Jurkat, Clone E6-1 (cell line): Measurements from ENCODE around the gene DCANP1.

Experiments
- DNase-seq: peaks from one replicate; pipeline ENCODE4 v3.0.0-alpha.2; 2011; ENCODE audit warnings: low read depth, low spot score
- H3K4me3 ChIP-seq: 2 replicates; pipeline ENCODE4 v1.5.1; 2011; ENCODE audit warnings: mild to moderate bottlenecking, low read length, control low read depth, moderate library complexity

DCANP1 gene

DNA sequence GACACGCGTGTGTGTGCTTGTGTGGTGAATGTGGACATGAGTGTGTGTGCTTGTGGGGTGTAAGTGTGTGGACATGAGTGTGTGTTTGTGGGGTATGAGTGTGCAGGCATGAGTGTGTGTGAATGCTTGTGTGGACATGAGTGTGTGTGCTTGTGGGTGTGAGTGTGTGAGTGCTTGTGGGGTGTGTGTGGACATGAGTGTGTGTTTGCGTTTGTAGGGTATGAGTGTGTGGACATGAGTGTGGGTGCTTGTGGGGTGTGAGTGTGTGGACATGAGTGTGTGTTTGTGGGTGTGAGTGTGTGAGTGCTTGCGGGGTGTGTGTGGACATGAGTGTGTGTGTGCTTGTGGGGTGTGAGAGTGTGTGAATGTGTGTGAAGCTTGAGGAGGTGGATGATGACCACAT lies 34.8 kb upstream of the DCANP1 start:
- no peak for DNase-seq
- H3K4me3 ChIP-seq = no peak overlapping the region

DNA sequence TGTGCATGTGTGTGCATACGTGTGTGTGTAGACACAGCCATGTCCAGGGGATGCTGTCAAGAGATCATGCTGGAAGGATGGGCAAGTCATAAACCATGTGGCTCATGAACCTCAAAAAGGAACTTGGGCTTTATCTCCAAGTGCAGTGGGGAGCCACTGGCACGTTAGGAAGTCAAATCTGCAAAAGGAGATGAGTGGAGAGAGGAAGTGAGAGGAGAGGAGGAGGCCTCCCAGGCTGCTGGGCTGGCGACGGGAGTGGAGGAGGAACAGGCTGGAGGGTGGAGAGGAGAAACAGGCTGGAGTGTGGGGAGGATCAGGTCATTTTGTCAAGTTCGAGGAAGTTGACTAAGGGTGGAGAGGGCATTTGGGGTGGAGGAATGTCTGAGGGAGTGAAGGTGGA lies 34.2 kb upstream of the DCANP1 start:
- DNase-seq = no peak
- H3K4me3 ChIP-seq = no peak overlapping the region

DNA sequence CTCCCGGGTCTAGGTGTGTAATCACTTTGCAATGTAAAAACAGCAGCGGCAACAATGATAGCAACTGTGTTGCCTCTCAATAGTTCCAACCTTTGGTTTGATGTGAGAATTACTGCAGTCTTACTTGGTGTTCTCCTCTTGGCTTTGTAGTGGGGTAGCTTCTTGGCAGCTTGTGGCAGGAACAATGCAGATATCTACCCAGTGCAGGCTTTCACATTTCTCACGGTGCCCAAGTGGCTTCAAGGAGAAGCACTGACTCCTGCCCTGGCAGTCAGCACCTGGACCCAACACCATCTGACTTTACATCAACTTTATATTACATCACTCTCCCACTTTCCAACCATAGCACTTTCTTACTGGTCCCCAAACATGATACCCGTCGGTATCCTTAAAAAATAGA lies 33.4 kb upstream of the DCANP1 start:
- no peak overlapping the region for H3K4me3 ChIP-seq
- DNase-seq = no peak

DNA sequence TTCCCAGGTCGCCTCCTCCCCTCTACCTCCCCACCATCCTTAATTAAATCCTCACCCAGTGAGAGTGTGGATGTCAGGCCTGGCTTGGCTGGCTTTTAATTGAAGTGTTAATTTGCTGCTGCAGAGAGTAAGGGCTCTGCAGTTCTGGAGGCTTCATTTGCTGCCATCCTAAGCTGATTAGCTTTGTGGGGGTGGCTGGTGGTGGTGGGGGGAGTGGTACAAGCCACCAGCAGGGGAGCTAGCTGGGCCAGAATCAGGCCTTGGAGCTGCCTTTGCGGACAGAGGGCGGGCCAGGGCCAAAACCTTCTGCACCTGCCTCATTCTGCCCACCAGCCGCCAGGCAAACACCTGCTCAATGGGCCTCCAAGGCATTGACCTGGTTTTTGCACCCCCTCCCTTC lies 31.8 kb upstream of the DCANP1 start:
- no peak overlapping the region for H3K4me3 ChIP-seq
- no peak for DNase-seq

DNA sequence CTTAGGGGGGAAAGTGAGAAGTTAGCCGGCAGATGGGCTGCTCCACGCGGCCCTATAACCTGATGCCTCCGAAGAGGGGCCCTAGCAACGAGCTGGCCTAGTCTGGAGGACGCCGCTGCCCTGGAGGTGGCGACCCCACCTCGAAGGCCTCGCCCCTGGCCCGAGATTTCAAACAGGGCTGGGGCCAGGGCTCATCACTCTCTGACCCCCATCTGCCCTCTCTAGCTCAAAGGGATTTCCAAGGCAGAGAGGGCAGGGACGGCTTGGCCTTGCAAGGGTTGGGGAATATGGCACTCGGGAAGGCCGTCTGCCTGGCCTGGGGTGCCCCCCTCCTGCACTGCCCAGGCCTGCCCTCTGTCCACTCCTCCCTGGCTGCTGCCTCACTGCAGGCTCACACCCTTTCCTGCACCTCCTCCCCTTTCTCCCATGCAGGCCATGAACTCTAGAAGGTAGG lies 30.5 kb upstream of the DCANP1 start:
- no peak for DNase-seq
- no peak overlapping the region for H3K4me3 ChIP-seq

DNA sequence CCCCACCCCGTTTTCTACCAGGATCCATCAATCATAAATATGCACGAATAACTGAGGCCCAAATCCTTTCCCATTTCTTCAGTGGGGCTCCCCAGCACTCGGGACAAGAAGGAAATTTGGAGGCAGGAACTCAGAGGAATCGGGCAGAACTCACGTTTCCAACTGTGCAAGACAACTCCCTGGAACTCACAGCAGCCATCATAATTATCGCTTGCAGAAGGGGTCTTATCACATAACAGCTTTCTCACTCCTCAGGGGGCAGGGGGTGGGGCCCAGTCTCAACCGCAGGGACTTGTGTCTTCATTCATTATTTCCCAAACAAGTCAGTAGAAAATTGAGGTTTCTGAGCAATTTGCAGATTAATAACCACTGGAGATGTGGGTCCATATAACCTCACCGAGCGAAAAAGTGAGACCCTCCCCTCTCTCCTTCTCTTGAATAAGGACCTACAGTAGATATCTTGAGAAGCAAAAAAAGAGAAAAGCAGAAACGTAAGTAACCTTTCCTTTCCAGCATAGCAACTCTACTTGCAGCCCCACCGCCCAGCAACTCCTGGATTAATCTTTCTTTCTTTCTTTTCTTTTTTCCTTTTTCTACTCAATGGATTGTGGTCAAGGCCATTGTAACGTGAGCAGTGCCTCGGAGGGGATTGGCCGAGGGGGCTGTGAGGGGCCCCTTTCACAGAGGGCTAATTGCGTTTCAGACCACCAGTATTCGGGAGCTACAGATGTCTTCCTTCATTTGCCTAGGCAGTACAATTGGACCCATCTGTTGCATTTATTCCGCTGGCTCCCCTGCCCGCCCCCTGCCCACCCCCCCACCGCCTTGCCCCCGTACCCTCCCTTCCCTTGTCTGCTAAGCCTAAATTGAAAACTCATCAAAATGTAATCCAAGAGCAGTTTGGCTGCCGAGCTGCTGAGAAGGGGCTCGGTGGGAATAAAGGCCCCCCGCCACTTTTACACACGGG lies 29.8 kb upstream of the DCANP1 start:
- no peak overlapping the region for H3K4me3 ChIP-seq
- no peak for DNase-seq

DNA sequence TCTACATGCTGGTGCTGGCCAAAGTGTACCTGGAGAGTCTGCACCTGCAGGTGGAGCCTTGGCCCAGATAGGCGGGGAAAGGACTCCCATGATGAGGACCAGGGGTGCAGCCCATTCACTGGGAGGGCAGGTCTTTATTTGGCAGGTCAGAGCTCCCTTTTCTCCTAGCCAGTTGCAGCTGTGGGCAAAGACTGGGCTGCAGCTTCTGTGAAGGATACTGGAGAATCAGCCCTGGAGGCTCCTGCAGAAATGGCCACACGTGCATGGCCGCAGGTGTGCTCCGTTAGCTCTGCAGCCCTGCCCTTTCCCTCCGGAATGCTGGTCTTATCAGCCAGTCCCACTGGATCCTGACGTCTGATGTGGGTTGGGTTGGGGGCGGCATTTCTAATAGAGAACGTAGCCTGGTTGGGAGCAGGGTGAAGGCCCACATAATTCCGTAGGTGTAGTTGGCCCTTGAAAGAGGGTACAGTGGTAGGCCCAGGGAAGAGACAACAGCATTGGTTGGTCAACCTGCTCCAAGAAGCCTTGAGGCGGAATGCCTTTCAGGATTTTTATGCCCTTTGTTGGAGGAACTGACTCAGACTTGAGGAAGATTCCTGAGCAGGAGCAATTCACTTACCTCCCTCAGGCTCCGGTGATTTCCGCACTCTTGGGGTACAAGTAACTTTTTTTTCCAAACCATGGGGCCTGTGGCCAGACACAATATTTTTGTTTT lies 27.0 kb upstream of the DCANP1 start:
- H3K4me3 ChIP-seq = no peak overlapping the region
- no peak for DNase-seq

DNA sequence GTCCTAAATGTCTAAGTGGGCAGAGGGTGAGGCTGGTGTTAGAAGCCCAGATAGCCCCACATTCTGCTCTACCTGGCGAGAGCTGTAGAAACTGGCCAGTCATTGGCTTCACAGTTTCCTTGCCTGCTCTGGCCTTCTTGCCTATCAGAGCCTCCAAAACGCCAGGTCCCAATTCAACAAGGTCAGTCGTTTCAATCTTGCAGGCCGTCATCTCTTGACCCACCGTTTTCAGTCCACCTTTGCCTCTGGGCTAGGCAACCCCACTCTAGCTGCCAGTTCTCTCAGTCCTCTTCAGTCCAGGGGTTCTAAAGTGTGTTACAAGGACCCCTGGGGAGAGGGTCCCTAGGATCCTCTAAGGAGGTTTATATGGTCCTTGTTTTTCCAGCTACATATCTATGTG lies 25.0 kb upstream of the DCANP1 start:
- H3K4me3 ChIP-seq = no peak overlapping the region

DNA sequence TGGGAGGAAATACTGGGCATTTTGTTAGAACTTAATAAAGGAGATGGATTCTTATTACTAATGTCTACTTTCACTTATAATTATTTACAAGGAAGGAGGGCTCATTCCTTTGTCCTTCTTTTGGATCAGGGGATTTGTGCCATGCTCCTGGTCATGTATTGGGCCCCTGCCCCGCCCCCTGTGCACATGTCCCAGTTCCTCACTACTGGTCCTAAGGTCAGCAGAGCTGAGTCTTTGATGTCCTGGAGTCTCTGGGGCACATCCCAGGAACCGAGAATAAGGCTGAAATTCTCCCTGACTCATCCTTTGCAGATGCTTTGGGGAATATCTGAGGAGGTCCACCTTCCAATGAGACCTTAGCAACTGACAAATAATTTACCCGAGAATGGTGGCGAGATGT lies 24.6 kb upstream of the DCANP1 start:
- no peak for DNase-seq
- no peak overlapping the region for H3K4me3 ChIP-seq

More for the DNA sequence above, 25.0 kb upstream of the DCANP1 start:
- DNase-seq = no peak

DNA sequence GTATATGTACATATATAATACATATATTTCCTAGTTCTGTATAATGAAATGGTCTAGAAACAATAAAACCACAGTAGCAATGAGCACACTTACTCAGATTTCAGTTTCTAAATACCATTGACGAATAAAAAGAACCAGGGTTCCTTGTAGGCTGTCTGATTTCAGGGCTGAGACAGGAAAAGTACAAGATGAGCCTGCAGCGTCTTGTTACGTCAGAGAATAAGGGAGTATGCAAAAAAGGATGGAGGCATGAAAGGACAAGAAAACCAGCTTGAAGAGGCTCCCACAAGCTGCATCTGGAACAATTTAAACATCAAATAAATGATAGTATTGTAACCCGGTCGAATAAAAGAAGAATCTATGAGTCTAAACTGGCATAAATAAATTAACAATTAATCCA lies 22.8 kb upstream of the DCANP1 start:
- H3K4me3 ChIP-seq = no peak overlapping the region

DNA sequence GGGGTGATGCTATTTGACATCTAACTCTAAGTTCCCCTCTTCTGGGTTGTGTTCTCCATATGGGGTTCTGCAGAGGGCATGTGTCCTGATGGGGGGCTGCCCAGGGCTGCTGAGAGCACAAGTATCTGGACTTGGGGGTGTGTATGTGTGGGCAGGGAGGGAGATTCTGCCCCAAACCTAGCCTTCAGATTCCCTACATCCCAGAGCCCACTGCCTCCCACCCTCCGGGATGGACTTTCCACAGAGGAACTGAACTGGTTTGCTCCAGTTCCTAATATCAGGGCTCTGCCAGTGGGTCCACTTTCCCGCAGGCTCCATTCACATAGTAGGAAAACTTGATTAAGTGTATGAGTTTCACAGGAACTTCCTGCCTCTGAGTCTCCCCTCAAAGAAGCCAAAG lies 21.4 kb upstream of the DCANP1 start:
- DNase-seq = no peak
- H3K4me3 ChIP-seq = no peak overlapping the region

More for the DNA sequence above, 22.8 kb upstream of the DCANP1 start:
- DNase-seq = no peak

DNA sequence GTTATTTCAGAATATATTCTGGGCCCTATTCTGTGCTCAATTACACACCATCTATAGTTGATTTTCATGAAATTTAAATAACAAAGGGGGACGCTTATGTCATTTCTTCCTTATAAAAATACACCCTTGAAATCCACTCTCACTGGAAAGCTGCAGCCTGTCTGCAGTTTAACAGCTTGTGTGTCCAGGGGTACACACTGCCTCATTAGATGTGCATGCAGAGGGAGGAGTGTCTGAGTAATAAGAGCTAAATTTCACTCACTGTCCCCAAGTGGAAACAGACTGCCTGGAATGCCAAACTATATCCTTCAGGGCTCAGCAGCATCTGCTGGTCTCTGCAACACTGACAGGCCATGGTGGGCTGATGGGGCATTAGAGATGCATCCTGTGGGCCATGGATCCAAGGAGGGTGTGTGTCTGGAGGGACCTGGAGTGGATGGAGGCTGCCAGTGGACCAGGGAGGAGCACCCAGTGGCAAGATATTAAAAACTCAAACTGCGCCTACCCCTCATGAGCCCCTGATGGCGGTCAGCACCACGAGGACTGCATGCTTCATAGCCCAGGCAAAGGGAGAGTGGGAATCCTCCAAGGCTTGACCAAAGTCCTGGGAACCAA lies 20.8 kb upstream of the DCANP1 start:
- DNase-seq = no peak
- H3K4me3 ChIP-seq = no peak overlapping the region

DNA sequence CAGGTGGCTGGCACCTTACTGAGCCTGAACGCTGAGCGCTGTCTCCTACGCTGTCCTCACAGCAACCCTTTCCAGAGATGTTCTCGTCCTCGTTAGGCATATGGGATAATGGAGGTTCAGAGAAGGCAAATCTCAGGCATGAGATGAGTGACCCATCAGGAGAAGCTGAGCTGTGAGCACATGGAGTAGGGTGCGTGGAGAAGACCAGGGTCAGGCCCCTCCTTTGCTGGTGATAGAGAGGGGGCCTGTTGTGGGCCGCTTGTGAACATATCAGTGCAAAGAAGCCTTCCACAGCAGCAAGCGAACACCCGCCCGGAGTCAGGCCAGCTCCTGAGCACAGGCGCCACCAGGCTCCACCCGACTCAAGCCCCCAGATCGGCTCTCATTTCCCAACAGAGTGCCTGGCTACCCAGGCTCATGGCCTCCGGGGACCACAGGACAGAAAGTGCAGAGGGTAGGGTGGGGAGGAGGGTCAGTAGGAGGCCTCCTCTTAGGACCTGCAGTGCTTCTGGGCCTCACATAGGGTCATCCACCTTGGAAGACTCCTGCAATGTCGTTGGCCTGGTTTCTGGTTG lies 20.0 kb upstream of the DCANP1 start:
- DNase-seq = no peak

DNA sequence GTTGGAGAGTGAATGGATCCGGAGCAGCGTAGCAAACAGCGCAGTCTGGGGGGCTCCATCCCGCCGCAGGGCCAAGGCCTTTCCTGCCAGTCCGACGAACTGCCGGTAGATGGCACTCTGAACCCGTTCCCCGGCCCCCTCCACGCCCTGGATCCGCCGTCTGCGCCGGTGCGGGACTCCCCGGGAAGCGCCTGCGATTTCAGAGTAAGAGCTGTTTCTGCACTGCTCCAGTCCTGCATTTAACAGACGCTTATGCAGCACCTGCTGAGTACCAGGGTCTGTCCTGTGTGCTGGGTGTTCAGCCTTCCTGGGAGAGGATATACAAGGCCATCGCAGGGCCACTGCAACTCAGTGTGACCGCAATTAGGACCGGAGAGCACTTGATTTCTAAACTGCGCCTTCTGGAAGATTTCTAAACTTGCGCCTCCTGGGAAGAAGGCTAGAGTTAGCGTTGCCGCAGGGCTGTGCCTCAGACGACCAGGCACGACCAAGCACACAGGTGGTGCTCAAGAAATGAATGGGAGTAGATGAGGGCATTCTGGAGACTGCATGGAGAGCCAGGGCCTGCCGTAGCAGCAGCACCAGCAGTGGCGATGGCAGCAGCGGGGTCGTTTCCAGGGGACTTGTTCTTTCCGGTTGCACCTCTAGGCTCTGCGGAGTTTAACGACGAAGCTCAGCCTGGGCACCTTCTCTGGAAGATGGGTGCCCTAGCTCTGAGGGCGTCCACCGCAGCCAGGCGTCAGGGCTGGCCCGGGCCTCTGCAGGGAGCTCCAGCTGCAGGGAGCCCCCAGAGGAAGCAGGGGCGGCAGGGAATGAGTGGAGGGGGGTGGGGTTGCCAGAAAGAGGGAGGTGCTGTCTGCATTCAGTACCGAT lies 19.3 kb upstream of the DCANP1 start:
- no peak overlapping the region for H3K4me3 ChIP-seq
- DNase-seq = peak; percentile 45

More for the DNA sequence above, 20.0 kb upstream of the DCANP1 start:
- H3K4me3 ChIP-seq = no peak overlapping the region

DNA sequence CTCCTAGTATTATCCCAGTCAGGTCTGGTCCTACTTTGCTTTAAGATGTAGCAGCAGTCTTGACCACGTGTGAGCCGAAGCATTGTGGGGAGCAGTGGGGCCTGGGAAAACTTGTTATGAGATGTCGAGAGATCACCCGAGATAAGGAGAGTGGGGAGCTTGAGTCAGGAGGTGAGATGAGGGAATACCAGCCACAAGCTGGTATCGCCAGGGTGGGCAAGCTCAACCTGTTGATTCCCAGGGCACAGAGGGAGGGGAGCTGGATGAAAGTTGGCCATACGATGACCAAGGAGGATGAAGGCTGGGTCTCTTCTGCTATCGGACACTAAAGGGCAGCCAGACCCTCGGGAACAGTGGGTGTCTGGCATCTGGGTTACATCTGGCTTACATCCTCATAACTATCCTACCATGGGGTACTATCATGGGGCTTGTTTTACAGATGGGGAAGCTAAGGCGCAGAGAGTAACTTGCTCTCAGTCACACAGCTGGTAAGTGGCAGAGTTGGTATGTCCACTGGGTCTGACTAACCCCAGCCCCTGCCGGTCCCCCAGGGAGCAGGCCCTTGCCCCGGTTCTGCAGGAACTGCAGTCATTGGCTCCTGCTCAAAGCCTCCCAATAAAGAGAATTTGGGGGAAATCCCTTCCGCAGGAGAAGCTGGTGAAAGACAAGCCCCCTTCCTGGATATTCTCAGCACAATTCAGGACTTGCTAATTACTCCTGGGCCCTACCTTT lies 18.4 kb upstream of the DCANP1 start:
- no peak overlapping the region for H3K4me3 ChIP-seq
- no peak for DNase-seq

DNA sequence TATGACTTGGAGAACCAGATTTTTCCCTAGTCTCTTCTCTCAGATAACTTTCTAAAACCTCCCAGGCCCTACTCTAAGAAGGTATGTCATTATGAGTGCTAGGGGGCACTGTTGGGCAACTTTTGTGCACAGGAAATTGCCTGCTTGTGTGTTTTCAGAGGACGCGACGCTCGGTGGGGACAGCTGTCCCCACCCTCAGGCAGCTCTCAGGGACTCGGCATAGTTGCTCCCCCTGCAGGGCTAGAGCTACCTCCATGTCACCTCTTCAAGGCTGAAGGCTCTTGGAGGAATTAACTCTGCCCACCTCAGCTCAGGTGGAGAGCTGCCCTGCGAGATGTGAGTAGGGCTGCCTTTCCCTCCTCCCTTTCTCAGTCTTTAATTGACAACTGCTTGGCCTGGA lies 15.2 kb upstream of the DCANP1 start:
- peak; percentile 94 for DNase-seq

DNA sequence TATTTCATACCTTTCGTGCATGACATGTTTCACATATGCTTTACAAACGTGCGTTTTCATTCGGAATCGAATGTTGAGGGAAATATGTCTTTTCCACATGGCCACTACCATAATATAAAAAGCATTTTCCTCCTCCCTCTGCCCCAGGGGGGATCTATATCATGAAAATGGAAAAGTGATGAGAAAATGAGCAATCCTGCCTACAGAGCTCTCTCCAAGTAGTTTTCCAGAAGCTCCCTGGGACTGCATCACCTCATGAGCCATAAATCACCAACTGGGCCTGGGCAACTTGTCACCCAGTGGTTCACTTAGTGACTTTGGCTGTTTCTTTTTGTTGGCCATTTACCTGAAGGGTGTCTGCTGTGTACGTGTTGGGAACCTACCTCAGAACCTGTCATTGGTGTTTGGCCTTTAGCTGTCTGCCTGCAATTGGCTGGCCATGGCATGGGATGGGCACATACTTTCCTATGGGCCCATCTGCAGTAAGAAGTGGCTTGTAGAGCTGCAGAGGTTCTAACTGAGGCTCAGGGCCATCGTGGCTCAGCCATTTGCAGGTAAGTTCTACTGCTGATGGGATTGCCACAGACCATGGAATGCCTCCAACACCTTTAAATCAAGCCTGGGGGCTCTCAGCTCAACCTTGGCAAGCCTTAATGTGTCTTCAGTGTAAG lies 14.5 kb upstream of the DCANP1 start:
- H3K4me3 ChIP-seq = no peak overlapping the region

More for the DNA sequence above, 15.2 kb upstream of the DCANP1 start:
- H3K4me3 ChIP-seq = no peak overlapping the region

More for the DNA sequence above, 14.5 kb upstream of the DCANP1 start:
- DNase-seq = no peak
